Osteoblast (primary cell): Measurements from ENCODE around the gene POU6F2. TPM values are rescaled to one million over a fixed set of nuclear protein-coding genes. Genes with fewer than 3 reads are reported as not detected.

Experiments
- DNase-seq: peaks from one replicate; pipeline ENCODE4 v3.0.0; 2011; ENCODE audit warnings: low spot score, mixed read lengths; ENCODE audit not compliant: insufficient read length; ENCODE audit errors: missing footprints
- H2AFZ ChIP-seq: 2 replicates; pipeline ENCODE4 v1.6.0; 2011; ENCODE audit warnings: mild to moderate bottlenecking, low read length
- H3K27ac ChIP-seq: 2 replicates; pipeline ENCODE4 v1.5.1; 2011; ENCODE audit warnings: mild to moderate bottlenecking, low read depth, low read length, moderate library complexity
- H3K27me3 ChIP-seq: 2 replicates; pipeline ENCODE4 v1.6.0; 2012; ENCODE audit warnings: mild to moderate bottlenecking, control low read depth, inconsistent platforms, low read length, moderate library complexity; ENCODE audit not compliant: insufficient read depth
- H3K36me3 ChIP-seq: 2 replicates; pipeline ENCODE4 v1.5.1; 2011; ENCODE audit warnings: mild to moderate bottlenecking, low read length, control low read depth, moderate library complexity; ENCODE audit not compliant: insufficient read depth
- H3K4me1 ChIP-seq: 2 replicates; pipeline ENCODE4 v1.5.1; 2011; ENCODE audit warnings: mild to moderate bottlenecking, low read length, control low read depth, moderate library complexity; ENCODE audit not compliant: insufficient read depth
- H3K4me2 ChIP-seq: 2 replicates; pipeline ENCODE4 v1.6.0; 2011; ENCODE audit warnings: mild to moderate bottlenecking, low read length; ENCODE audit not compliant: insufficient read depth
- H3K4me3 ChIP-seq: fragments of 200-600 bp; sonication (generic); 3 replicates; pipeline ENCODE4 v1.5.1; 2012; ENCODE audit warnings: mild to moderate bottlenecking, low read length, inconsistent platforms; ENCODE audit not compliant: insufficient read depth
- H3K79me2 ChIP-seq: 2 replicates; pipeline ENCODE4 v1.6.0; 2012; ENCODE audit warnings: mild to moderate bottlenecking, low read length, control low read depth, inconsistent platforms; ENCODE audit not compliant: insufficient read depth
- H3K9me3 ChIP-seq: 2 replicates; pipeline ENCODE4 v1.5.1; 2011; ENCODE audit warnings: low read depth, low read length, control low read depth
- H4K20me1 ChIP-seq: 2 replicates; pipeline ENCODE4 v1.6.0; 2012; ENCODE audit warnings: mild to moderate bottlenecking, low read length, control low read depth; ENCODE audit not compliant: insufficient read depth
- total RNA-seq: library from RNA; depleted of rRNA; stranded (reverse); fragments of >200 nt; gene quantifications from 2 replicates; pipeline ENCODE4 v1.2.3, GENCODE V29; 2012
- TF ChIP-seq, protein P1 (sequence below): IDR thresholded peaks from 2 replicates; pipeline ENCODE4 v1.5.1; 2011; ENCODE audit warnings: mild to moderate bottlenecking, low read depth, low read length, moderate library complexity; ENCODE audit errors: extremely low read depth

Gene POU6F2
- total RNA-seq, 1 donor = not detected

DNA sequence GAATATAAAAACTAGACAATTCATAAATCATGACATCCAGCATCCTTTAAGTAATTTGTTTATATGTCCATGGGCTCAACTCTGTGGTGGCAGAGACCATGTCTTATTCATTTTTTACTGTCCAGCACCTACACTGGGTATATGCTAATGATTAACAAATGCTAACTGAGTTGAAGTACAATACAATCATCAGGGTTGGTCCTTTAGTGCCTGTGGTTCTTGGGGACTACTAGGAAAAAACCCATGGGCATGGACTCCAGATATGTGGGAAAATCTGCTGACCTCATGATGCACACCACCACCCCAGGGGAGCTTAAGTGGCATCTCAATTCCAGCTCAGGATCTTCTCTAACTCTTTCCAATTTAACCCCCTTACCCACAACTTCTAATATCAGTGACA, 503.2 kb downstream of the POU6F2 start:
- Histone ChIP-seq H3K27ac (no peak overlapping the region), H3K9me3 (no peaks in the 10 kb centered on the region), H3K36me3 (no peaks in the 10 kb centered on the region), H3K4me3 (no peak overlapping the region), H2AFZ (no peak overlapping the region), H4K20me1 (no peaks in the 10 kb centered on the region), H3K27me3 (no peaks in the 10 kb centered on the region), H3K4me1 (no peaks in the 10 kb centered on the region), H3K4me2 (no peak overlapping the region), H3K79me2 (no peaks in the 10 kb centered on the region)
- TF ChIP-seq, protein P1, sequence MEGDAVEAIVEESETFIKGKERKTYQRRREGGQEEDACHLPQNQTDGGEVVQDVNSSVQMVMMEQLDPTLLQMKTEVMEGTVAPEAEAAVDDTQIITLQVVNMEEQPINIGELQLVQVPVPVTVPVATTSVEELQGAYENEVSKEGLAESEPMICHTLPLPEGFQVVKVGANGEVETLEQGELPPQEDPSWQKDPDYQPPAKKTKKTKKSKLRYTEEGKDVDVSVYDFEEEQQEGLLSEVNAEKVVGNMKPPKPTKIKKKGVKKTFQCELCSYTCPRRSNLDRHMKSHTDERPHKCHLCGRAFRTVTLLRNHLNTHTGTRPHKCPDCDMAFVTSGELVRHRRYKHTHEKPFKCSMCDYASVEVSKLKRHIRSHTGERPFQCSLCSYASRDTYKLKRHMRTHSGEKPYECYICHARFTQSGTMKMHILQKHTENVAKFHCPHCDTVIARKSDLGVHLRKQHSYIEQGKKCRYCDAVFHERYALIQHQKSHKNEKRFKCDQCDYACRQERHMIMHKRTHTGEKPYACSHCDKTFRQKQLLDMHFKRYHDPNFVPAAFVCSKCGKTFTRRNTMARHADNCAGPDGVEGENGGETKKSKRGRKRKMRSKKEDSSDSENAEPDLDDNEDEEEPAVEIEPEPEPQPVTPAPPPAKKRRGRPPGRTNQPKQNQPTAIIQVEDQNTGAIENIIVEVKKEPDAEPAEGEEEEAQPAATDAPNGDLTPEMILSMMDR = no peak
- DNase-seq = no peak

DNA sequence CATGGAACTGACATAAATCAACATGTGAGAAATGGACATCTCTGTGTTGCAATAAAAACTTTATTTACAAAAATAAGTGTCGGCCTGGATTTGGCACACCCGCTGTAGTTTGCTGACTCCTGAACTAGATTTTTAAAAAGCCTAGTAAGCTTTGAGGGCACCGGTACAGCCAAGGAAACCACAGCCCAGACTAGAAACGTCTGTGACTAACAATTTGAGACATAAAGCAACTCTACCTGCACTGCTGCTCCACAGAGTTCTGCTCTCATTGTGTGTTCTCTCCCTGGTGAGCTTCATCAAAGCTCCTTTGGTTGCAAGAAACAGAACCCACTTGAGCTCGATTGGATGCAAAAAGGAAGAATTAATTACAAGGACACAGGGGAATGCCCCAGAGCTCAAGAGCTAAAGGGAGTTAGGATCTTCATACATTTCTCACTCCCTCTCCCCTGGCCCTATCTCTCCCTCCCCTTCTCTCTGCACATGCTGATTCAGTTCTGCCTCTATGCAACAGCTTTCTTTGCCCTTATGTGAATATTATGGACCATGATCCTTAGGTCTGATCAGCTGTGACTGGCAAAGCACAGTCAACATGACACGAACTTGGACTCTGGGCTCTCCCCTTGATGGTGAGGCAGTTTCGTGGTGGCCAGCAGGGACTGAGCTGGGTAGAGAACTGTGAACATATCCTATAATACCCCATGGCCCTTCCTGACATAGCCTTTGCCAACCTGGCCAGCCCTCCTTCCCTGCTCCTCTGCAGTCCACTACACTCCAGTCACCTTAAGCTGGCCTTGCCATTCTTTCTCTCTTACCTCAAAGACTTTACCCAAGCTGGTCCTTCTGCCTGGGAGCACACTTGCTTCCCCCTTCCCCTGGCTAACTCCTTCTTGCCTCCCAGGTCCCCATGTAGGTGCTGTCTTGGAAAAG, 511.0 kb downstream of the POU6F2 start:
- H3K27ac ChIP-seq = no peak overlapping the region
- no peaks in the 10 kb centered on the region for H3K4me1 ChIP-seq
- H4K20me1 ChIP-seq = no peaks in the 10 kb centered on the region
- TF ChIP-seq, protein P1 = no peak
- H3K4me2 ChIP-seq = no peak overlapping the region
- no peaks in the 10 kb centered on the region for H3K36me3 ChIP-seq
- H3K27me3 ChIP-seq = peaks cover 8% of the 10 kb centered on the region
- no peaks in the 10 kb centered on the region for H3K9me3 ChIP-seq
- H2AFZ ChIP-seq = no peak overlapping the region
- no peak overlapping the region for H3K4me3 ChIP-seq
- H3K79me2 ChIP-seq = no peaks in the 10 kb centered on the region
- DNase-seq = no peak

DNA sequence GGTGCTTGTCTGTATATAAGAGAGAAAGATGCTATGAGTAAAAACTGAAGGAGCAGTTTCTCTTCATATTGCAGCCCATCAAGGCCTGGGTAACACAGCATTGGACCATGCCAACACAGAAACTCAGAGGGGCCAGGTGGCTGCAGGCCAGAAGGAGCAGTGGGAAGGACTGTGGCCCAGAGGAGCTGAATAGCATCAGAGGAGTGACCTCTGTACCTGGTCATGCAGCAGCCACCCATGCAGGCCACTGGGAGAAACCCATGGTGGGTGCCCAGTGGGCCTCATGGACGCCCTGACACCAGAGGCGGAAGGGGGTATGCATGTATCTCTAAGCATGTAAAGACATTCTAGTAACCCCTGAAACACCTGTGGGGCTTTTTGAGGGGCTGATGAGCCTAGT, 512.6 kb downstream of the POU6F2 start:
- Histone ChIP-seq H3K4me2 (no peak overlapping the region), H2AFZ (no peak overlapping the region), H3K9me3 (no peaks in the 10 kb centered on the region), H3K27me3 (peaks cover 8% of the 10 kb centered on the region), H3K4me3 (no peak overlapping the region), H3K27ac (no peak overlapping the region), H3K79me2 (no peaks in the 10 kb centered on the region), H3K4me1 (no peaks in the 10 kb centered on the region), H3K36me3 (no peaks in the 10 kb centered on the region), H4K20me1 (no peaks in the 10 kb centered on the region)
- DNase-seq = no peak
- TF ChIP-seq, protein P1 = no peak

DNA sequence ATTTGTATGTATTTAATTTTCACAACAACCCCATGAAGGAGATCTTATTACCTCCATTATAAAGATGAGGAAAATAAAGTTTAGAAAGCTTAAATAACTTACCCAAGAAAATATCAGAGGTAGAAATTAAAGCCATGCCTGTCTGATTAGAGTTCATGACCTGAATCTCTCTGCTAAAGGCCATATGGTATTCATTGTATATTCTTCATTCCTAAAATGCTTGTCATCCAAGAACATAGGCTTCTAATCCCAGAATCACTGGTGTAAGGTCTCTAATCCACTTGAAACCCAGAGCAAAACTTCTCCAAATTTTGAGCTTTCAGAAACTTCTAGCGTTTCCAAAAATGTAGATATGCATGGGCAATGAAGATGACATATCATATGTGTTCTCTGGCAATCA, 516.2 kb downstream of the POU6F2 start:
- Histone ChIP-seq H3K4me2 (no peak overlapping the region), H3K27ac (no peak overlapping the region), H3K79me2 (no peaks in the 10 kb centered on the region), H3K27me3 (no peaks in the 10 kb centered on the region), H3K9me3 (no peaks in the 10 kb centered on the region), H3K4me1 (no peaks in the 10 kb centered on the region), H2AFZ (no peak overlapping the region), H3K36me3 (no peaks in the 10 kb centered on the region), H4K20me1 (no peaks in the 10 kb centered on the region), H3K4me3 (no peak overlapping the region)
- no peak for DNase-seq
- TF ChIP-seq, protein P1 = no peak
